Cardiac fibroblast (primary cell): ENCODE data around the gene CENATAC.
A peak's percentile ranks its signal among the peaks of the same experiment; 100 is the strongest.
"Not testable (repeated sequence)": the region's sequence is repeated elsewhere in the genome, so short reads cannot be mapped to it uniquely, and the experiment has no call there.

Source experiments
- DNase-seq, 2 donors: peaks; one replicate each; pipeline versions ENCODE4 v3.0.0 to v3.0.0-alpha.2; 2010; ENCODE audit warnings: low read depth in 2 of 2
- H3K4me3 ChIP-seq, 2 donors: replicated peaks in 1 of 2; 1 replicate in 1 of 2; 2 replicates in 1 of 2; pipeline ENCODE4 v1.5.1; 2011; ENCODE audit warnings: low read depth in 2 of 2, low read length in 2 of 2, mild to moderate bottlenecking in 2 of 2, moderate library complexity in 1 of 2
- CTCF ChIP-seq: IDR thresholded peaks from one replicate; pipeline ENCODE4 v1.5.1; 2011; ENCODE audit warnings: low read depth, mild to moderate bottlenecking, low read length, inconsistent platforms

The CENATAC gene

GRCh38 chr11:118958577-118958976 is 39.4 kb upstream of the CENATAC start:
- TF ChIP-seq CTCF = no peak
- no peak for DNase-seq
- H3K4me3 ChIP-seq = no peak overlapping the region

GRCh38 chr11:118961189-118961588 is 36.7 kb upstream of the CENATAC start:
- no peak for DNase-seq
- no peak for TF ChIP-seq CTCF
- no peak overlapping the region for H3K4me3 ChIP-seq

- no peak overlapping the region for H3K4me3 ChIP-seq
- no peak for TF ChIP-seq CTCF
- no peak for DNase-seq
Measured at GRCh38 chr11:118961591-118961990, 36.3 kb upstream of the CENATAC start.

- not testable (repeated sequence) for DNase-seq, H3K4me3 ChIP-seq
Measured at GRCh38 chr11:118969508-118969907, 28.4 kb upstream of the CENATAC start.

- no peak within 1 kb of the TSS for H3K4me3 ChIP-seq
- no peak for TF ChIP-seq CTCF
- DNase-seq = no peak
Measured at GRCh38 chr11:118971646-118972045, 26.3 kb upstream of the CENATAC start, which contains the start of gene FOXR1. Gene FOXR1, plus strand, starts transcription at chr11:118971761. Its CDS starts 171 bp downstream, at chr11:118971932.

GRCh38 chr11:118973985-118974384 is 24.0 kb upstream of the CENATAC start:
- DNase-seq = no peak
- H3K4me3 ChIP-seq = no peak overlapping the region
- TF ChIP-seq CTCF = no peak

GRCh38 chr11:118975771-118976709 is 21.9 kb upstream of the CENATAC start:
- DNase-seq = peak in 1 of 2 donors; percentile 10
- H3K4me3 ChIP-seq = no peak overlapping the region
- TF ChIP-seq CTCF = no peak
